ENCODE measurements around the gene DAG1.

The DAG1 gene

GRCh38 chr3:49518441-49518840, 48.4 kb downstream of the DAG1 start:
- DNase-seq, result no peak

GRCh38 chr3:49519296-49519695, 49.2 kb downstream of the DAG1 start:
- no peak for DNase-seq

DNA sequence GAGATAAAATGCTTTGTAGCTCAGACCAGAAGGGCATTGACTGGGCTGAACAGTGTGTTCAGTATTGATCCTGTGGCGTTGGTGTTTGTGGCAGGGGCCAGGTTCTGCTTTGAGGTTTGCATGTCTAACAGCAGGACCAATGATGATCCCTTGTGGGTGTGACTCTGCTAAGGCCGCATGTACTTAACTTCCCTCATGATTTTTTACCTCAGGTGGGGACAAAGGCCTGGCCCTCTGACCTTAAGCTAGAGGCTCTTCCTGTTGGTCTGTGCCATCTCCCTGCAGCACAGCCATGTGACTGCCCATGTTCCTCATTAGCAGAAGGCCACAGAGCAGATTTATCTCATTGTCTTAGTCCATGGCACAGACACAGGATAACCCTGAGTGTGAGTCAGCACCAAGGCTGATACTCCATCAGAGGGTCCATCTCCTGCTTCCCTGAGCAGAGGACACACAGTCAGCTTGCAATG, 49.9 kb downstream of the DAG1 start:
- no peak for DNase-seq

GRCh38 chr3:49523756-49524747, 54.0 kb downstream of the DAG1 start:
- DNase-seq, result no peak

DNA sequence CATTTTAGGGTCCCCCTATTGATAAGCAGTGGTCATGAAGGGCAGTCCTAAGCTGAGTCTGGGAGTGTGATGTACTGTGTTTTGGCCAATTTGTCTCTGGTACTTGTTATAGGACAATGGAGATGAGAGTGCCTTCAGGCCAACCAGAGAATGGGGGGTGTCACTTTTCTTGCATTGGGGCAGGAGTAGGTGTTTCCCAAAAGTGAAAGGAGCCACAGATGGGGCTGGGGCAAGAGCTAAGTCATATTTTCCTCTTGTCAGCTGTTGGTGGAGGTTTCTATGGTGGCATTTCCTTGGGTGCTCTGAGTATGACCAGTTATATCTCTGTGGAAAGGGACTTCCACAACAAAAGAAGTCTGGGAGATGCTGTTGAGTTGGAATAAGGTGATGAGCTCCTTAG, 59.5 kb downstream of the DAG1 start:
- DNase-seq, result no peak

- no peak for DNase-seq
Measured at GRCh38 chr3:49530231-49530630, 60.2 kb downstream of the DAG1 start.

DNA sequence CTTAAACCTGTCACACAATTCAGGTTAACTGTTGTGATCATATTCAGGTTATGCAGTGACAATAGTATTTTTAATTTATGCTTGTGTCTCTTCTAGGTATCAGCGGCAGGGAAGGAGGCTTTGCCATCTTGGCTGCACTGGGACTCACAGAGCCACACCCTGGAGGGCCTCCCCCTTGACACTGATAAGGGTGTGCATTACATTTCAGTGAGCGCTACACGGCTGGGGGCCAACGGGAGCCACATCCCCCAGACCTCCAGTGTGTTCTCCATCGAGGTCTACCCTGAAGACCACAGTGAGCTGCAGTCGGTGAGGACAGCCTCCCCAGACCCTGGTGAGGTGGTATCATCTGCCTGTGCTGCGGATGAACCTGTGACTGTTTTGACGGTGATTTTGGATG, 60.6 kb downstream of the DAG1 start:
- no peak for DNase-seq

GRCh38 chr3:49531218-49531617, 61.2 kb downstream of the DAG1 start:
- no peak for DNase-seq

GRCh38 chr3:49531715-49532114, 61.6 kb downstream of the DAG1 start:
- DNase-seq, result no peak

DNA sequence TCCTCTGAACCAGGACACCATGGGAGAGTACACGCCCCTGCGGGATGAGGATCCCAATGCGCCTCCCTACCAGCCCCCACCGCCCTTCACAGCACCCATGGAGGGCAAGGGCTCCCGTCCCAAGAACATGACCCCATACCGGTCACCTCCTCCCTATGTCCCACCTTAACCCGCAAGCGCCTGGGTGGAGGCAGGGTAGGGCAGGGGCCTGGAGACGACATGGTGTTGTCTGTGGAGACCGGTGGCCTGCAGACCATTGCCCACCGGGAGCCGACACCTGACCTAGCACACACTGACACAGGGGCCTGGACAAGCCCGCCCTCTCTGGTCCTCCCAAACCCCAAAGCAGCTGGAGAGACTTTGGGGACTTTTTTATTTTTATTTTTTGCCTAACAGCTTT, 63.0 kb downstream of the DAG1 start:
- DNase-seq, result no peak

GRCh38 chr3:49533786-49534519, 63.9 kb downstream of the DAG1 start:
- DNase-seq, result no peak

DNA sequence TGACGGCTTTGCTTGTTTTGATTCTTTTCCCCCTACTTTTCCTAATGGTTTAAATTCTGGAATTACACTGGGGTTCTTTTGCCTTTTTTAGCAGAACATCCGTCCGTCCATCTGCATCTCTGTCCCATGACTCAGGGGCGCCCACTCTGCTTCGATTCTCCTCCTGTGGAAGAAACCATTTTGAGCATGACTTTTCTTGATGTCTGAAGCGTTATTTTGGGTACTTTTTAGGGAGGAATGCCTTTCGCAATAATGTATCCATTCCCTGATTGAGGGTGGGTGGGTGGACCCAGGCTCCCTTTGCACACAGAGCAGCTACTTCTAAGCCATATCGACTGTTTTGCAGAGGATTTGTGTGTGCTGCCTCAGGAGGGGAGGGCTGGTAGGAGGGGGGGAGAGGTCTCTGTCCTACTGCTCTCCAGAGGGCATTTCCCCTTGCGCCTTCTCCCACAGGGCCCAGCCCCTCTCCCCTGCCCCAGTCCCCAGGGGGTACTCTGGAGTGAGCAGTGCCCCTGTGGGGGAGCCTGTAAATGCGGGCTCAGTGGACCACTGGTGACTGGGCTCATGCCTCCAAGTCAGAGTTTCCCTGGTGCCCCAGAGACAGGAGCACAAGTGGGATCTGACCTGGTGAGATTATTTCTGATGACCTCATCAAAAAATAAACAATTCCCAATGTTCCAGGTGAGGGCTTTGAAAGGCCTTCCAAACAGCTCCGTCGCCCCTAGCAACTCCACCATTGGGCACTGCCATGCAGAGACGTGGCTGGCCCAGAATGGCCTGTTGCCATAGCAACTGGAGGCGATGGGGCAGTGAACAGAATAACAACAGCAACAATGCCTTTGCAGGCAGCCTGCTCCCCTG, 64.7 kb downstream of the DAG1 start:
- DNase-seq, result no peak

- DNase-seq, result no peak
Measured at GRCh38 chr3:49535971-49536874, 66.2 kb downstream of the DAG1 start.

DNA sequence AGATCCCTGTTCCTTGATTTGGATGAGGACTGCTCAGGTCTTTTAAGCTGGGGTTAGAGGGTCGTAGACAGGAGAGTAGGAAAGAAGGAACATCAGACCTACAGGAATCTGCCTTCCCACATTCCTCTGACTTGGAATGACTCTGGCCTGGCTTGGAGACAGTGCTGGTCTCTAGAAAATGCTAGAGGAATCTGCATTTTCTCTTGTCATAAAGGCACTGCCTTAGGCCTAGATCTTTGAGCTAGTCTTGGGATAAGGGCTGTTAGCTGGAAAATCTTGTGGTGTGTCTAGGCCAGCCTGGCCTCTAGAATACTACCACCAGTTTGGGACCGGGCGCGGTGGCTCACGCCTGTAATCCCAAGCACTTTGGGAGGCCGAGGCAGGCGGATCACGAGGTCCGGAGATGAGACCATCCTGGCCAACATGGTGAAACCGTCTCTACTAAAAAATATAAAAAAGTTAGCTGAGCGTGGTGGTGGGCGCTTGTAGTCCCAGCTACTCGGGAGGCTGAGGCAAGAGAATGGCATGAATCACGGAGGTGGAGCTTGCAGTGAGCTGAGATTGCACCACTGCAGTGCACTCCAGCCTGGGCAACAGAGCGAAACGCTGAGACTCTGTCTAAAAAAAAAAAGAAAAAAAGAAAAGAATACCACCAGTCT, 66.9 kb downstream of the DAG1 start:
- DNase-seq, result no peak

DNA sequence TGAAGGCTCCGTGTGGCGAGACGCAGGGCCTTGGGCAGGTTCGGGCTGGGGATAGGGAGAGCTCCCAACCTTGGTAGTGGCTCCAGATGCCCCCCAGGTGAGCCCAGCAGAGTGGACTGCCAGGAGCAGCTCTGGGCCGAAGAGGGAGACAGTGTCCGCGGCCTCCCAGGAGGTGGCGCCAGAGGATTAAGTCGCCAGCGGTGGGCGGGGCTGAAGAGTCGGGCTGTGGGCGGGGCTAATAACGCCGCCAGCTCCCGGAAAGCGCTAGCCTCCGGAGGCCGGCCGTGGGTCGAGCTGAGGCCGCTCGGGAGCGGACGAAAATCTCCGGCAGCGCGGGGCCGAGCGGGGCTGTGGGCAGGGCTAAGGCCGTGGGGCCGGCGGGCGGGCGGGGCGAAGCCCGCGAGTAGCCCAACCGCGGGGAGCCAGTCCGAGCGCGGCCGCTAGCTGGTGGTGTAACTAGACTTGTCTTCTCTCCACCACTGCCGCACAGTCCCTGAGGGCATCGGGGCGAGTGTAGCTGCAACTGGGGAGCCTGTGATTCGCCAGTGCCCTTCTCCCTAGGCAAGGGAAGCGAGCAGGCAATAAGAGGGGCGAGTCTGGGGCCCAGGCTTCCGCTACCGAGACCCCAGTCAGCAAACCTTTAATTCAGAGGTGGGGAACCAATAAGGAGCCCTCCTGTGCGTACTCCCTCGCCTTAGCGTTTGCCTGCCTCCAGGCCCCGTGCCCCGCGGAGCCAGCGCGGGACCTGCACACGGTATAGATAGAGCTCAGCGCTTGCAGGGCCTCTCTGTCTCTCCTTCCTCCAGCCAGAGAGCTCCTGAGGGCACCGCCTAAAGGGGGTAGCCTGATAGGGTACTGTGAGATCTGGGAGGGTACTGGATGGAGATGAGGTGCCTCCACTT, 69.8 kb downstream of the DAG1 start:
- peak; percentile 93 for DNase-seq

DNA sequence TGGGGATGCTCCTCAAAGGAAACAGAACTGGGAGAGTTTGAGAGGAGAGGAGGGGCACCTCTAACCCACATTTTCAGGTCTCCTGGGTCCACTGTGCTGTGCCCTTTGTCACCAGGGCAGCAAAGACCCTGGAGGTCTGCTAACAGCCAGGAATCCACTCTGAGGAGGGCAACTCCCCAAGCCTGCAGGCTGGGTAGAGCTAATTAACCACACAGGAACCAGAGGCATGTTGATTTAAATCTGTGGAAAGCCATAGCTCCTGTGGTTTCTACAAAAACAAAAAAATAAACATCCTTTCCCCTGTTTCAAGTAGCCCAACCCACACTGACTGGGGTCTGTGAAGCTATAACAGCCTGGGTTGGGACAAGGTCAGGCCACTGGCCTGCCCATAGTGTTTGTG, 82.0 kb downstream of the DAG1 start:
- DNase-seq, result no peak

- DNase-seq, result no peak
Measured at GRCh38 chr3:49553324-49553691, 83.2 kb downstream of the DAG1 start.

- DNase-seq, result peak; percentile 91
Measured at GRCh38 chr3:49553692-49554632, 83.9 kb downstream of the DAG1 start, which contains the start of gene BSN. TSS of gene BSN (plus strand) at chr3:49554477. CDS start at chr3:49554603, 126 bp downstream.

Data from stimulated activated CD4-positive, alpha-beta T cell treated with anti-CD3 and anti-CD28 coated beads, Interleukin-4, amount 100 ng/mL, for 1 hour (primary cell).